MM.1S (cell line): ENCODE data around the gene SLC35B1.

Experiments
- EZH2 ChIP-seq: fragments of 300-600 bp; sonication (generic); optimal IDR thresholded peaks from 2 replicates; pipeline ENCODE3; 2017; ENCODE audit warnings: low read depth, mild to moderate bottlenecking, antibody characterized with exemption, low read length, mixed read lengths
- EZH2phosphoT487 ChIP-seq: fragments of 300-600 bp; sonication (generic); IDR thresholded peaks from 2 replicates; pipeline ENCODE4 v1.6.1; 2018; ENCODE audit warnings: antibody characterized with exemption, low read length
- TF ChIP-seq, protein P1 (sequence below): fragments of 300-600 bp; sonication (generic); IDR thresholded peaks from 2 replicates; pipeline ENCODE4 v1.5.1; 2016; ENCODE audit warnings: antibody characterized with exemption, low read length, mixed read lengths

DNA sequence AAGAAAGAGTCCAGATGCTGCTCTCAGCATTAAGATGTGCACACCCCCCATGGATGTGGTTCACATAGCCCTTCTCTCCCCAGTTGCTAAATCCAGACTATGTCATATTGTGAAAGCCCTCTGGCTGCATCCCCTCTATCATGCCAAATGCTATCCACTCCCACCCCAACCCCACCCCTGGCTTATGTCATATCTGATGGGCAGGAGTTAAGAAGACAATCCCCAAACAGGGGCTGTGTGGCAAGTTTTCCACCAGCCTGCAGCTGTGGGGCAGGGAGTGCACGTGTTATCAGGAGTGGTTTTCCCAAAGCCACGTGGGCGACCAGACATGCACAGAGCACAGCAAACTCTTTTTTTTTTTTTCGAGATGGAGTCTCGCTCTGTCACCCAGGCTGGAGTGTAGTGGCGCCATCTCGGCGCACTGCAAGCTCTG is 46.2 kb upstream of the SLC35B1 start:
- TF ChIP-seq, protein P1, sequence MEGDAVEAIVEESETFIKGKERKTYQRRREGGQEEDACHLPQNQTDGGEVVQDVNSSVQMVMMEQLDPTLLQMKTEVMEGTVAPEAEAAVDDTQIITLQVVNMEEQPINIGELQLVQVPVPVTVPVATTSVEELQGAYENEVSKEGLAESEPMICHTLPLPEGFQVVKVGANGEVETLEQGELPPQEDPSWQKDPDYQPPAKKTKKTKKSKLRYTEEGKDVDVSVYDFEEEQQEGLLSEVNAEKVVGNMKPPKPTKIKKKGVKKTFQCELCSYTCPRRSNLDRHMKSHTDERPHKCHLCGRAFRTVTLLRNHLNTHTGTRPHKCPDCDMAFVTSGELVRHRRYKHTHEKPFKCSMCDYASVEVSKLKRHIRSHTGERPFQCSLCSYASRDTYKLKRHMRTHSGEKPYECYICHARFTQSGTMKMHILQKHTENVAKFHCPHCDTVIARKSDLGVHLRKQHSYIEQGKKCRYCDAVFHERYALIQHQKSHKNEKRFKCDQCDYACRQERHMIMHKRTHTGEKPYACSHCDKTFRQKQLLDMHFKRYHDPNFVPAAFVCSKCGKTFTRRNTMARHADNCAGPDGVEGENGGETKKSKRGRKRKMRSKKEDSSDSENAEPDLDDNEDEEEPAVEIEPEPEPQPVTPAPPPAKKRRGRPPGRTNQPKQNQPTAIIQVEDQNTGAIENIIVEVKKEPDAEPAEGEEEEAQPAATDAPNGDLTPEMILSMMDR: no peak
- TF ChIP-seq EZH2: no peak
- no peak for TF ChIP-seq EZH2phosphoT487
